ACHN (cell line): Measurements from ENCODE around the gene TIGD4.

Experiments
- DNase-seq: peaks from one replicate; pipeline ENCODE4 v3.0.0-alpha.2; 2015
- in situ Hi-C: cut with HindIII; loops from 2 replicates; pipeline ENCODE4 v1.10.0; 2017; ENCODE audit warnings: low sequenced_read_pairs, low pct_ligation_motif_present, low pct_unique_long_range_greater_than_20kb

TIGD4 gene

GRCh38 chr4:152779513-152780266 is at the start of gene TIGD4, which contains the start of gene ARFIP1:
TIGD4 (minus strand) TSS chr4:152779730; CDS start chr4:152771004, 8,726 bp downstream.
ARFIP1 (plus strand) TSS chr4:152779954; CDS start chr4:152829634, 49,680 bp downstream.
- DNase-seq, result peak; percentile 96

GRCh38 chr4:152828122-152828521 is 48.6 kb upstream of the TIGD4 start:
- in situ Hi-C loops, result no loop called here
- DNase-seq, result no peak

More at GRCh38 chr4:152779513-152780266, at the start of gene TIGD4, which contains the start of gene ARFIP1:
- in situ Hi-C loops, result no loop called here

- in situ Hi-C loops, result no loop called here
- no peak for DNase-seq
Observed at GRCh38 chr4:152825336-152825735, 45.8 kb upstream of the TIGD4 start.

- in situ Hi-C loops, result no loop called here
Observed at GRCh38 chr4:152824561-152824960, 45.0 kb upstream of the TIGD4 start.

GRCh38 chr4:152822323-152822722 is 42.8 kb upstream of the TIGD4 start:
- no peak for DNase-seq
- in situ Hi-C loops, result no loop called here

More at GRCh38 chr4:152824561-152824960, 45.0 kb upstream of the TIGD4 start:
- no peak for DNase-seq

GRCh38 chr4:152820073-152820472 is 40.5 kb upstream of the TIGD4 start:
- DNase-seq, result no peak
- in situ Hi-C loops, result no loop called here

GRCh38 chr4:152819026-152819645 is 39.6 kb upstream of the TIGD4 start:
- no peak for DNase-seq
- in situ Hi-C loops, result no loop called here

GRCh38 chr4:152817331-152817730 is 37.8 kb upstream of the TIGD4 start:
- no peak for DNase-seq
- in situ Hi-C loops, result no loop called here

- in situ Hi-C loops, result no loop called here
- DNase-seq, result no peak
Observed at GRCh38 chr4:152815078-152815477, 35.5 kb upstream of the TIGD4 start.

- no peak for DNase-seq
- in situ Hi-C loops, result no loop called here
Observed at GRCh38 chr4:152810715-152811287, 31.3 kb upstream of the TIGD4 start.

GRCh38 chr4:152808670-152809069 is 29.1 kb upstream of the TIGD4 start:
- no peak for DNase-seq
- in situ Hi-C loops, result no loop called here

GRCh38 chr4:152807294-152807829 is 27.8 kb upstream of the TIGD4 start:
- DNase-seq, result no peak
- in situ Hi-C loops, result no loop called here

- DNase-seq, result no peak
- in situ Hi-C loops, result no loop called here
Observed at GRCh38 chr4:152806501-152807125, 27.1 kb upstream of the TIGD4 start.

- in situ Hi-C loops, result no loop called here
- no peak for DNase-seq
Observed at GRCh38 chr4:152805818-152806217, 26.3 kb upstream of the TIGD4 start.

GRCh38 chr4:152805071-152805650 is 25.6 kb upstream of the TIGD4 start:
- in situ Hi-C loops, result no loop called here

GRCh38 chr4:152803541-152803940 is 24.0 kb upstream of the TIGD4 start:
- no peak for DNase-seq
- in situ Hi-C loops, result no loop called here

More at GRCh38 chr4:152805071-152805650, 25.6 kb upstream of the TIGD4 start:
- DNase-seq, result no peak

- DNase-seq, result no peak
- in situ Hi-C loops, result no loop called here
Observed at GRCh38 chr4:152795891-152796290, 16.4 kb upstream of the TIGD4 start.

- in situ Hi-C loops, result no loop called here
Observed at GRCh38 chr4:152786627-152787026, 7.1 kb upstream of the TIGD4 start.

More at GRCh38 chr4:152786627-152787026, 7.1 kb upstream of the TIGD4 start:
- DNase-seq, result no peak
